HepG2 (cell line): ENCODE data around the gene LRIF1. TPM values are rescaled to one million over a fixed set of nuclear protein-coding genes. Genes with fewer than 3 reads are reported as not detected.

Source experiments
- BORCS8-MEF2B ChIP-seq: sonication (generic); formaldehyde crosslinking; IDR thresholded peaks from 2 replicates; pipeline ENCODE4 v1.8.0; 2022; ENCODE audit warnings: mild to moderate bottlenecking, missing genetic modification reagents
- CENPT ChIP-seq: sonication (generic); formaldehyde crosslinking; IDR thresholded peaks from 2 replicates; pipeline ENCODE4 v1.8.0; 2022; ENCODE audit warnings: low read depth, mild to moderate bottlenecking, moderate library complexity, missing genetic modification reagents
- CHD4 ChIP-seq: fragments of 200-600 bp; sonication (generic); IDR thresholded peaks from 2 replicates; pipeline ENCODE4 v1.7.0; 2017; ENCODE audit warnings: mild to moderate bottlenecking, low read length, borderline replicate concordance
- GATA4 ChIP-seq: sonication (generic); IDR thresholded peaks from 2 replicates; pipeline ENCODE4 v1.6.1; 2016; ENCODE audit warnings: antibody characterized with exemption, low read depth, borderline replicate concordance
- HMG20A ChIP-seq: IDR thresholded peaks from 2 replicates; pipeline ENCODE4 v1.6.1; 2016; ENCODE audit warnings: borderline replicate concordance
- KMT2B ChIP-seq: IDR thresholded peaks from 2 replicates; pipeline ENCODE4 v1.6.1; 2016; ENCODE audit warnings: missing genetic modification reagents, missing compliant biosample characterization
- NFE2 ChIP-seq: sonication (generic); formaldehyde crosslinking; IDR thresholded peaks from 2 replicates; pipeline ENCODE4 v1.4.0; 2020; ENCODE audit warnings: missing genetic modification reagents
- NFYC ChIP-seq: IDR thresholded peaks from 2 replicates; pipeline ENCODE4 v1.6.1; 2016; ENCODE audit warnings: missing genetic modification reagents, missing compliant biosample characterization
- PPARG ChIP-seq: conservative IDR thresholded peaks from 2 replicates; pipeline ENCODE4 v1.6.1; 2016; ENCODE audit warnings: missing biosample characterization, missing genetic modification reagents
- SETDB1 ChIP-seq: sonication (generic); formaldehyde crosslinking; IDR thresholded peaks from 2 replicates; pipeline ENCODE4 v1.5.1; 2020; ENCODE audit warnings: missing genetic modification reagents, mild to moderate bottlenecking, borderline replicate concordance
- SMAD9 ChIP-seq: sonication (generic); formaldehyde crosslinking; IDR thresholded peaks from 2 replicates; pipeline ENCODE4 v1.5.1; 2020; ENCODE audit warnings: mild to moderate bottlenecking, missing genetic modification reagents
- SP2 ChIP-seq: sonication (generic); formaldehyde crosslinking; IDR thresholded peaks from 2 replicates; pipeline ENCODE4 v1.5.1; 2020; ENCODE audit warnings: mild to moderate bottlenecking, missing genetic modification reagents
- STAG1 ChIP-seq: sonication (generic); formaldehyde crosslinking; IDR thresholded peaks from 2 replicates; pipeline ENCODE4 v1.4.0; 2020; ENCODE audit warnings: missing genetic modification reagents
- TAF15 ChIP-seq: fragments of 200-400 bp; formaldehyde crosslinking; IDR thresholded peaks from one replicate; pipeline ENCODE4 v1.6.1; 2018; ENCODE audit warnings: mild to moderate bottlenecking, low read depth, low read length; ENCODE audit not compliant: poor library complexity, severe bottlenecking
- ZC3H13 ChIP-seq: sonication (generic); formaldehyde crosslinking; IDR thresholded peaks from 2 replicates; pipeline ENCODE4 v1.8.1; 2023; ENCODE audit warnings: mild to moderate bottlenecking, missing genetic modification reagents, moderate library complexity
- ZFP1 ChIP-seq: IDR thresholded peaks from 2 replicates; pipeline ENCODE4 v1.6.1; 2016
- ZMYM4 ChIP-seq: sonication (generic); formaldehyde crosslinking; IDR thresholded peaks from 2 replicates; pipeline ENCODE4 v1.8.1; 2023; ENCODE audit warnings: mild to moderate bottlenecking, missing genetic modification reagents
- ZNF317 ChIP-seq: sonication (generic); formaldehyde crosslinking; IDR thresholded peaks from 2 replicates; pipeline ENCODE4 v1.5.0; 2020; ENCODE audit warnings: mild to moderate bottlenecking, missing genetic modification reagents
- ZNF34 ChIP-seq: sonication (generic); formaldehyde crosslinking; IDR thresholded peaks from 2 replicates; pipeline ENCODE4 v1.4.0; 2020; ENCODE audit warnings: mild to moderate bottlenecking, missing genetic modification reagents, borderline replicate concordance
- ZNF567 ChIP-seq: sonication (generic); formaldehyde crosslinking; IDR thresholded peaks from 2 replicates; pipeline ENCODE4 v1.8.1; 2023; ENCODE audit warnings: mild to moderate bottlenecking, missing genetic modification reagents, borderline replicate concordance
- ZNF678 ChIP-seq: sonication (generic); formaldehyde crosslinking; IDR thresholded peaks from 2 replicates; pipeline ENCODE4 v1.4.0; 2020; ENCODE audit warnings: mild to moderate bottlenecking, missing genetic modification reagents
- polyA plus RNA-seq, 8 experiments: library from polyadenylated mRNA; depleted of rRNA in 3 of 8; stranded (reverse) in 7 of 8; unstranded in 1 of 8; fragments of >200 nt; fragmentation: Illumina TruSeq in 4 of 8; extraction: Trizol in 4 of 8; gene quantifications; 2 replicates each; pipeline versions ENCODE4 v1.2.1 to v1.2.3, GENCODE V29; 2011 to 2016; ENCODE audit warnings: low read depth in 4 of 8, missing spikeins in 1 of 8, mixed read lengths in 1 of 8; ENCODE audit not compliant: insufficient read depth in 1 of 8
- total RNA-seq, 5 experiments: library from RNA; depleted of rRNA; stranded (reverse); fragments of >200 nt; fragmentation: Illumina TruSeq; extraction: Trizol; gene quantifications; 2 replicates each; pipeline ENCODE4 v1.2.3, GENCODE V29; 2016; ENCODE audit warnings: low read depth in 1 of 5
- TF ChIP-seq, protein P1 (sequence below): sonication (generic); formaldehyde crosslinking; IDR thresholded peaks from 2 replicates; pipeline ENCODE4 v1.9.0; 2021; ENCODE audit warnings: missing genetic modification reagents, borderline replicate concordance
- TF ChIP-seq, protein P2 (sequence below): sonication (generic); formaldehyde crosslinking; IDR thresholded peaks from 2 replicates; pipeline ENCODE4 v1.4.0; 2020; ENCODE audit warnings: missing genetic modification reagents
- TF ChIP-seq, protein P3 (sequence below): conservative IDR thresholded peaks from 2 replicates; pipeline ENCODE4 v1.6.1; 2018; ENCODE audit warnings: missing genetic modification reagents
- TF ChIP-seq, protein P4 (sequence below): sonication (generic); formaldehyde crosslinking; IDR thresholded peaks from 2 replicates; pipeline ENCODE4 v1.4.0; 2020; ENCODE audit warnings: missing genetic modification reagents
- TF ChIP-seq, protein P5 (sequence below): sonication (generic); formaldehyde crosslinking; conservative IDR thresholded peaks from 2 replicates; pipeline ENCODE4 v1.8.0; 2022; ENCODE audit warnings: mild to moderate bottlenecking, moderate library complexity, missing genetic modification reagents

The LRIF1 gene
- total and polyA plus RNA-seq, 2 of the 13 experiments (the other 11 are each of a cell fraction or from before 2014, with no cell fraction given) = 18.4 to 42.4 TPM

DNA sequence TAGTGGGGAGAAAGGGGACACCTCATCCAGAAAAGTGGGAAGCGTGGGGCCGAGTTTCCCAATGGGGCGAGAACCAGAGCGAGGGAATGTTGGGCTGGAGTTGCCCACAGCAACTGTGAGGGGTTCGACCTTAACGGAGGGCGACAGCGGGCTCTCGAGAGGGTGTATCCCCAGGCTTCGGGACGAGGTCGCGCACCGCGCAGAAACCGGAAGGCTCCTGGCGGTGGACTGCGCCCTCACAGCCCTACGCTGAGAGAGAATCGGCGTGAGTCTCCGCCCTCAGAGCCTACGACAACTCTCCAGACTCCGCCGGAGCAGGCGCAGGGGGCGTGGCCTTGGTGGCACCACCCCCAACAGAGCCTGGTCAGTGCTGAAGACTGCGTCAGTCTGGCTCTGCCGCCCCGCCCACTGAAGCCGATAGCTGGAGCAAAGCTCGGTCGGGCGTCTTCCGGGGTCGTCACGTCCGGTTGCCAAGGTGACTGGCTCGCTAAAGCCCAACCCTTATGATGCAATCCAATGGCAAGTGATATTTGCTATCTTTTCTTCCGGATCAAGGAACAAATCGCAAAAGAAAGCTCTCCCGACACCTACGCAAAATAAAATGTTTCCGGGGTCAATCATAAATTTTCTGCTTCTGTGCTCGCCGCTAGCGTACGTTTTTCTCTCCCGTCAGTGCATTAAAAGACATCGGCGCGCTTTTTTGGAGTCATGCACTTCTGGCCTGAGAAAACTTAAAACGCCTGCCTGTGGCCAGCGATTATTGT lies at the start of gene LRIF1 (continued):
- peak; percentile 82; the same call in 1 of the 2 replicates for TF ChIP-seq SETDB1 (CRISPR knock-in tag)
- peak; percentile 21 for TF ChIP-seq ZNF317 (CRISPR knock-in tag)
- TF ChIP-seq, protein P1, sequence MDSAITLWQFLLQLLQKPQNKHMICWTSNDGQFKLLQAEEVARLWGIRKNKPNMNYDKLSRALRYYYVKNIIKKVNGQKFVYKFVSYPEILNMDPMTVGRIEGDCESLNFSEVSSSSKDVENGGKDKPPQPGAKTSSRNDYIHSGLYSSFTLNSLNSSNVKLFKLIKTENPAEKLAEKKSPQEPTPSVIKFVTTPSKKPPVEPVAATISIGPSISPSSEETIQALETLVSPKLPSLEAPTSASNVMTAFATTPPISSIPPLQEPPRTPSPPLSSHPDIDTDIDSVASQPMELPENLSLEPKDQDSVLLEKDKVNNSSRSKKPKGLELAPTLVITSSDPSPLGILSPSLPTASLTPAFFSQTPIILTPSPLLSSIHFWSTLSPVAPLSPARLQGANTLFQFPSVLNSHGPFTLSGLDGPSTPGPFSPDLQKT (CRISPR knock-in tag) = no peak
- no peak for TF ChIP-seq ZNF567 (CRISPR knock-in tag)
- TF ChIP-seq ZNF678 (CRISPR knock-in tag) = no peak
- TF ChIP-seq, protein P2, sequence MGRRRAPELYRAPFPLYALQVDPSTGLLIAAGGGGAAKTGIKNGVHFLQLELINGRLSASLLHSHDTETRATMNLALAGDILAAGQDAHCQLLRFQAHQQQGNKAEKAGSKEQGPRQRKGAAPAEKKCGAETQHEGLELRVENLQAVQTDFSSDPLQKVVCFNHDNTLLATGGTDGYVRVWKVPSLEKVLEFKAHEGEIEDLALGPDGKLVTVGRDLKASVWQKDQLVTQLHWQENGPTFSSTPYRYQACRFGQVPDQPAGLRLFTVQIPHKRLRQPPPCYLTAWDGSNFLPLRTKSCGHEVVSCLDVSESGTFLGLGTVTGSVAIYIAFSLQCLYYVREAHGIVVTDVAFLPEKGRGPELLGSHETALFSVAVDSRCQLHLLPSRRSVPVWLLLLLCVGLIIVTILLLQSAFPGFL (CRISPR knock-in tag) = no peak
- no peak for TF ChIP-seq ZC3H13 (CRISPR knock-in tag)
- no peak for TF ChIP-seq CENPT
- peak; percentile 98 for TF ChIP-seq ZMYM4 (CRISPR knock-in tag)
- TF ChIP-seq NFYC (CRISPR knock-in tag) = peak; percentile 95
- TF ChIP-seq, protein P3, sequence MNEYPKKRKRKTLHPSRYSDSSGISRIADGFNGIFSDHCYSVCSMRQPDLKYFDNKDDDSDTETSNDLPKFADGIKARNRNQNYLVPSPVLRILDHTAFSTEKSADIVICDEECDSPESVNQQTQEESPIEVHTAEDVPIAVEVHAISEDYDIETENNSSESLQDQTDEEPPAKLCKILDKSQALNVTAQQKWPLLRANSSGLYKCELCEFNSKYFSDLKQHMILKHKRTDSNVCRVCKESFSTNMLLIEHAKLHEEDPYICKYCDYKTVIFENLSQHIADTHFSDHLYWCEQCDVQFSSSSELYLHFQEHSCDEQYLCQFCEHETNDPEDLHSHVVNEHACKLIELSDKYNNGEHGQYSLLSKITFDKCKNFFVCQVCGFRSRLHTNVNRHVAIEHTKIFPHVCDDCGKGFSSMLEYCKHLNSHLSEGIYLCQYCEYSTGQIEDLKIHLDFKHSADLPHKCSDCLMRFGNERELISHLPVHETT (CRISPR knock-in tag) = 0 out of 2 replicates have a peak, but pooled peaks have one; percentile 39
- peak; percentile 71 for TF ChIP-seq KMT2B (CRISPR knock-in tag)
- no peak for TF ChIP-seq NFE2
- peak; percentile 81 for TF ChIP-seq SP2
- TF ChIP-seq HMG20A (CRISPR knock-in tag) = no peak
- TF ChIP-seq STAG1 (CRISPR knock-in tag) = no peak
- peak; percentile 70; the same call in 1 of the 2 replicates for TF ChIP-seq BORCS8-MEF2B (CRISPR knock-in tag)
- TF ChIP-seq, protein P4, sequence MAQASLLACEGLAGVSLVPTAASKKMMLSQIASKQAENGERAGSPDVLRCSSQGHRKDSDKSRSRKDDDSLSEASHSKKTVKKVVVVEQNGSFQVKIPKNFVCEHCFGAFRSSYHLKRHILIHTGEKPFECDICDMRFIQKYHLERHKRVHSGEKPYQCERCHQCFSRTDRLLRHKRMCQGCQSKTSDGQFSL (CRISPR knock-in tag) = no peak
- TF ChIP-seq SMAD9 = no peak
- peak; percentile 53; the same call in 1 of the 2 replicates for TF ChIP-seq ZFP1 (CRISPR knock-in tag)
- TF ChIP-seq ZNF34 (CRISPR knock-in tag) = no peak
- TF ChIP-seq GATA4 = peak; percentile 88
- TF ChIP-seq CHD4 = no peak
- no peak for TF ChIP-seq TAF15
- TF ChIP-seq, protein P5, sequence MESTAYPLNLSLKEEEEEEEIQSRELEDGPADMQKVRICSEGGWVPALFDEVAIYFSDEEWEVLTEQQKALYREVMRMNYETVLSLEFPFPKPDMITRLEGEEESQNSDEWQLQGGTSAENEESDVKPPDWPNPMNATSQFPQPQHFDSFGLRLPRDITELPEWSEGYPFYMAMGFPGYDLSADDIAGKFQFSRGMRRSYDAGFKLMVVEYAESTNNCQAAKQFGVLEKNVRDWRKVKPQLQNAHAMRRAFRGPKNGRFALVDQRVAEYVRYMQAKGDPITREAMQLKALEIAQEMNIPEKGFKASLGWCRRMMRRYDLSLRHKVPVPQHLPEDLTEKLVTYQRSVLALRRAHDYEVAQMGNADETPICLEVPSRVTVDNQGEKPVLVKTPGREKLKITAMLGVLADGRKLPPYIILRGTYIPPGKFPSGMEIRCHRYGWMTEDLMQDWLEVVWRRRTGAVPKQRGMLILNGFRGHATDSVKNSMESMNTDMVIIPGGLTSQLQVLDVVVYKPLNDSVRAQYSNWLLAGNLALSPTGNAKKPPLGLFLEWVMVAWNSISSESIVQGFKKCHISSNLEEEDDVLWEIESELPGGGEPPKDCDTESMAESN = peak; percentile 38; the same call in 1 of the 2 replicates
- TF ChIP-seq PPARG = 0 out of 2 replicates have a peak, but pooled peaks have one; percentile 35
